ENCODE measurements around the gene COQ8B.

Gene COQ8B

GRCh38 chr19:40719414-40719894, 2.8 kb upstream of the COQ8B start:
- Histone ChIP-seq H3K4me1 (ENCODE audit: control insufficient read depth, low read length) (peaks cover 39% of the 10 kb centered on the region), H3F3A (ENCODE audit: control insufficient read depth, insufficient read depth) (no peaks in the 10 kb centered on the region; the same call in 1 of the 2 replicates), H3K79me2 (ENCODE audit: control insufficient read depth, low read length) (peaks cover 35% of the 10 kb centered on the region), H3K4me3 (ENCODE audit: low read length) (peak overlapping the region; percentile 78), H3K9me2 (replicated peaks; ENCODE audit: control insufficient read depth, low read length) (no peaks in the 10 kb centered on the region), H3K4me2 (ENCODE audit: low read length) (peak overlapping the region; percentile 97), H3K27ac (ENCODE audit: low read depth, low read length) (no peak overlapping the region), H4K20me1 (ENCODE audit: control insufficient read depth, insufficient read depth, low read depth, low read length) (no peaks in the 10 kb centered on the region), H3K9me3 (ENCODE audit: control insufficient read depth, insufficient read depth, low read length) (no peaks in the 10 kb centered on the region), H3K27me3 (ENCODE audit: control insufficient read depth, low read length) (no peaks in the 10 kb centered on the region), H3K36me3 (ENCODE audit: control insufficient read depth, low read length) (no peaks in the 10 kb centered on the region)
- TF ChIP-seq CTCF (IDR thresholded peaks at IDR 0.05; ENCODE audit: low read depth, low read length, poor library complexity, severe bottlenecking), result no peak
- no peak for TF ChIP-seq EZH2phosphoT487 (IDR thresholded peaks at IDR 0.05; ENCODE audit: borderline replicate concordance, low read length)

- H3K9me3 ChIP-seq (ENCODE audit: control insufficient read depth, insufficient read depth, low read length), result no peaks in the 10 kb centered on the region
- peak overlapping the region; percentile 97 for H3K4me2 ChIP-seq (ENCODE audit: low read length)
- peaks cover 37% of the 10 kb centered on the region for H3K79me2 ChIP-seq (ENCODE audit: control insufficient read depth, low read length)
- H3K4me3 ChIP-seq (ENCODE audit: low read length), result peak overlapping the region; percentile 78
- H3F3A ChIP-seq (ENCODE audit: control insufficient read depth, insufficient read depth), result no peaks in the 10 kb centered on the region; the same call in 1 of the 2 replicates
- no peak overlapping the region for H3K27ac ChIP-seq (ENCODE audit: low read depth, low read length)
- no peaks in the 10 kb centered on the region for H3K27me3 ChIP-seq (ENCODE audit: control insufficient read depth, low read length)
- no peak for TF ChIP-seq CTCF (IDR thresholded peaks at IDR 0.05; ENCODE audit: low read depth, low read length, poor library complexity, severe bottlenecking)
- no peak for TF ChIP-seq EZH2phosphoT487 (IDR thresholded peaks at IDR 0.05; ENCODE audit: borderline replicate concordance, low read length)
- H3K9me2 ChIP-seq (replicated peaks; ENCODE audit: control insufficient read depth, low read length), result no peaks in the 10 kb centered on the region
- H3K4me1 ChIP-seq (ENCODE audit: control insufficient read depth, low read length), result peaks cover 42% of the 10 kb centered on the region
- H3K36me3 ChIP-seq (ENCODE audit: control insufficient read depth, low read length), result no peaks in the 10 kb centered on the region
- no peaks in the 10 kb centered on the region for H4K20me1 ChIP-seq (ENCODE audit: control insufficient read depth, insufficient read depth, low read depth, low read length)
These were observed 2.2 kb upstream of the COQ8B start for GRCh38 chr19:40718774-40719391.

DNA sequence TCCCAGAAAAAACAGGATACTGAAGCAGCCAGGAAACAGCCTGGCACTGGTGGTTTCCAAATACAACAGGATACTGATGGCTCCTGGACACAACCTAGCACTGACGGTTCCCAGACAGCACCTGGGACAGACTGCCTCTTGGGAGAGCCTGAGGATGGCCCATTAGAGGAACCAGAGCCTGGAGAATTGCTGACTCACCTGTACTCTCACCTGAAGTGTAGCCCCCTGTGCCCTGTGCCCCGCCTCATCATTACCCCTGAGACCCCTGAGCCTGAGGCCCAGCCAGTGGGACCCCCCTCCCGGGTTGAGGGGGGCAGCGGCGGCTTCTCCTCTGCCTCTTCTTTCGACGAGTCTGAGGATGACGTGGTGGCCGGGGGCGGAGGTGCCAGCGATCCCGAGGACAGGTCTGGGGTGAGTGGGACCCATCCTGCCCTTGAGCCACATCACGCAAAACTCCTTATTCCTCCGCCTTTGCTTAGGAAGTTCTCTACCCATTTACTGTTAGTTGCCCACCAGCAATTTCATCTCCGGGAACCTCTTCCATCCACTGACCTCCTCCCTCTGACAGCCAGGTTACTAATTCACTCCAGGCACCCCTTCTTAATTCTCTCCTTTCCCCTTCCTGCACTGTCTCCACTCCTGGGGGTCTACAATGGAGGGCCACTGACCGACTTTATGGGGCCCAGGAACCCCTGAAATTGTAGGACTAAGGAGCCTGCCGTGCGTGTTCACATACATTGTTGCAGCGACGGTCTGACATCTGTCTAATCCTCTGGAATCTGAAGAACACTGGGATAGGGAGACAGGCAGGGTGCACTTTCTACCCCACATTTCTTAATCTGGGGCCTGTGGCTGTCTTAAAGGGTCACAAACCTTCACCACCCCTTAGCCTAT, 1.4 kb upstream of the COQ8B start:
- TF ChIP-seq EZH2phosphoT487 (IDR thresholded peaks at IDR 0.05; ENCODE audit: borderline replicate concordance, low read length) (no peak), CTCF (IDR thresholded peaks at IDR 0.05; ENCODE audit: low read depth, low read length, poor library complexity, severe bottlenecking) (no peak)
- Histone ChIP-seq H3K9me2 (replicated peaks; ENCODE audit: control insufficient read depth, low read length) (no peaks in the 10 kb centered on the region), H3K4me2 (ENCODE audit: low read length) (peak overlapping the region; percentile 97), H3K36me3 (ENCODE audit: control insufficient read depth, low read length) (no peaks in the 10 kb centered on the region), H3K4me3 (ENCODE audit: low read length) (peak overlapping the region; percentile 78), H3F3A (ENCODE audit: control insufficient read depth, insufficient read depth) (no peaks in the 10 kb centered on the region; the same call in 1 of the 2 replicates), H3K79me2 (ENCODE audit: control insufficient read depth, low read length) (peaks cover 37% of the 10 kb centered on the region), H4K20me1 (ENCODE audit: control insufficient read depth, insufficient read depth, low read depth, low read length) (no peaks in the 10 kb centered on the region), H3K27me3 (ENCODE audit: control insufficient read depth, low read length) (no peaks in the 10 kb centered on the region), H3K27ac (ENCODE audit: low read depth, low read length) (no peak overlapping the region), H3K9me3 (ENCODE audit: control insufficient read depth, insufficient read depth, low read length) (no peaks in the 10 kb centered on the region), H3K4me1 (ENCODE audit: control insufficient read depth, low read length) (peaks cover 42% of the 10 kb centered on the region)

Measured in DOHH2 (cell line).